ACC112 (cell line): ENCODE data around the gene GRIN2D.

Experiments
- H2AFZ ChIP-seq: fragments of 200-600 bp; sonication (generic); one replicate; pipeline ENCODE4 v1.6.0; 2017; ENCODE audit warnings: antibody characterized with exemption, low read length; ENCODE audit not compliant: unreplicated experiment
- H3K27ac ChIP-seq: fragments of 200-600 bp; sonication (generic); 2 replicates; pipeline ENCODE4 v1.5.1; 2014; ENCODE audit warnings: low read depth, mild to moderate bottlenecking, antibody characterized with exemption, low read length, moderate library complexity
- H3K27me3 ChIP-seq: fragments of 200-600 bp; sonication (generic); 2 replicates; pipeline ENCODE4 v1.6.1; 2014; ENCODE audit warnings: mild to moderate bottlenecking, antibody characterized with exemption, low read length, moderate library complexity, mixed read lengths; ENCODE audit not compliant: insufficient read depth
- H3K36me3 ChIP-seq: fragments of 200-600 bp; sonication (generic); 2 replicates; pipeline ENCODE4 v1.6.1; 2016; ENCODE audit warnings: mild to moderate bottlenecking, antibody characterized with exemption, low read length, moderate library complexity, mixed read lengths; ENCODE audit not compliant: insufficient read depth
- H3K4me1 ChIP-seq: fragments of 200-600 bp; sonication (generic); one replicate; pipeline ENCODE4 v1.6.1; 2016; ENCODE audit warnings: low read length, mixed read lengths; ENCODE audit not compliant: insufficient read depth, unreplicated experiment, control insufficient read depth
- H3K4me3 ChIP-seq: fragments of 200-600 bp; sonication (generic); 2 replicates; pipeline ENCODE4 v1.5.1; 2014; ENCODE audit warnings: mild to moderate bottlenecking, low read depth, low read length
- H3K79me2 ChIP-seq: fragments of 200-600 bp; sonication (generic); one replicate; pipeline ENCODE4 v1.6.0; 2016; ENCODE audit warnings: low read length; ENCODE audit not compliant: control insufficient read depth, unreplicated experiment, insufficient read depth

Gene GRIN2D

DNA sequence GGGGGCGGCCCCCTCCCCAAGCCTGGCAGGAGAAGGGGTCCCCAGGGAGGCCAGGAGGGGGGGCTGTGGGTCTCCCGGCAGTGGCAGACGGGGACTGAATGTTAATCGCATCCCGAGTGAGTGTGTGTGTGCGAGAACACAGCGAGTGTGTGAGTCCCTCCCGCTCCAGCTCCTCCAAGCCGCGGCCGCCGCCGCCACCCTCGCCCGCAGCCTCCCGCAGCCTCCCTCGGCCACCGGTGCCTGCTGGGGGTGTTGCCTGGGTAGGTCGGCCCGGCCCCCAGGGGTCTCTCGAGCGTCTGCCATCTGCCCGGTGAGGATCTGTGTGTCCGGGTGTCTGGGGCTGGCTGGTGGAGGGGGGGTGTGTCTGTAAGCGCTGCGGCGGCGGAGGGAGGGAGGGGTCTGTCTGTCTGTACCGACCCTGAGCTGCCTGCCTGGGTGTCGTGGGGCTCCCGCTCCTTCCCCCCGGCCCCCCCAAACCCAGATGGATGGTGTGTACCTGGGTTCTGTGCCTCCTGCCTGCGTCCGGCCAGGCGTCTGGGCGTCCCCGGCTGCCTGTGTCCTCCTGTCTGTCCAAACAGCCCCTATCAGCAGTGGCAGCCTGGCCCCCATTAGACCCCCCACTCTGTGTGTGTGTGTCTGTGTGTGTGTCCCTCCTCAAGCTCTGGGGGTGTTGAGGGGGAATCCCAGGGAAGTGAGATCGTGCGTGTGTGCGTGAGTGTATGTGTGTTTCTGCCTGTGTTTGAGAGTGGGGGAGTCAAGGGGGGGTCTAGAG lies at the start of gene GRIN2D:
GRIN2D (plus strand) TSS at position 110 of the 772 bp plus-strand sequence. CDS start 4,725 bp downstream, outside the sequence.
- H3K27ac ChIP-seq = no peak within 1 kb of the TSS
- peak within 1 kb of the TSS; percentile 73 for H3K4me3 ChIP-seq
- H3K27me3 ChIP-seq = 0 out of 2 replicates have a peak, but pooled peaks cover 2% of the 10 kb centered on the region

GRCh38 chr19:48344892-48345291 lies 48.6 kb upstream of the GRIN2D start:
- Histone ChIP-seq H3K36me3 (no peaks in the 10 kb centered on the region), H3K79me2 (no peaks in the 10 kb centered on the region), H3K4me1 (peaks cover 2% of the 10 kb centered on the region), H3K27ac (no peak overlapping the region), H2AFZ (no peak overlapping the region), H3K27me3 (no peaks in the 10 kb centered on the region), H3K4me3 (no peak overlapping the region)

More for the DNA sequence above, at the start of gene GRIN2D:
- no peaks in the 10 kb centered on the region for H3K36me3 ChIP-seq
- peaks cover 14% of the 10 kb centered on the region for H3K4me1 ChIP-seq
- H3K79me2 ChIP-seq = peaks cover 18% of the 10 kb centered on the region
- no peak within 1 kb of the TSS for H2AFZ ChIP-seq

DNA sequence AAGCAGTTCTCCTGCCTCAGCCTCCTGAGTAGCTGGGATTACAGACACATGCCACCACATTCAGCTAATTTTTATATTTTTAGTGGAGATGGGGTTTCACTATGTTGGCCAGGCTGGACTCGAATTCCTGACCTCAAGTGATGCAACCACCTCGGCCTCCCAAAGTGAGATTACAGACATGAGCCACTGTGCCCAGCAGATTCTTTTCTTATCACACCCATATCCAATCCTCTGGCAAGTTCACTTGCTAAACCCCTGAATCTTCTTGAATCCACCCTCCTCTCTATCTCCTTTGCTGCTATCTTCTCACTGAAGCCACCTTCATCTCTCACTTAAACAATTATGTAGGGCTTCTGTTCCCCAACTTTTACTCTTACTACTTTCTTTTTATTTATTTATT lies 47.3 kb upstream of the GRIN2D start:
- Histone ChIP-seq H3K79me2 (no peaks in the 10 kb centered on the region), H3K4me3 (no peak overlapping the region), H2AFZ (no peak overlapping the region), H3K4me1 (peaks cover 2% of the 10 kb centered on the region), H3K36me3 (no peaks in the 10 kb centered on the region), H3K27me3 (no peaks in the 10 kb centered on the region), H3K27ac (no peak overlapping the region)

- no peak overlapping the region for H3K4me3 ChIP-seq
- H3K27ac ChIP-seq = no peak overlapping the region
These were observed 45.4 kb upstream of the GRIN2D start for GRCh38 chr19:48348045-48348444.

DNA sequence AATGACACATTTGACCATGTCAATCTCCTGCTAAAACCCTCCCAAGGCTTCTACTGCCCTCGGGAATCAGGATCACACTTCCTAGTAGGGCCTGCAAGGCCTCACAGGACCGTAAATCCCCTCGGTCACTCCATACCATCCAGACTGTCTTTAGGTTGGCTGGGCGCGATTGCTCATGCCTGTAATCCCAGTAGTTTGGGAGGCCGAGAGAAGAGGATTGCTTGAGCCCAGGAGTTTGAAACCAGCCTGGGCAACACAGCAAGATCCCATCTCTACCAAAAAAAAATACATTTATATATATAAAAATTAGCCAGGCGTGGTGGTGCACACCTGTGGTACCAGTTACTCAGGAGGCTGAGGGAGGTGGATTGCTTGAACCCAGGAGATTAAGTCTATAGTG lies 44.7 kb upstream of the GRIN2D start:
- Histone ChIP-seq H3K27me3 (no peaks in the 10 kb centered on the region), H3K4me3 (no peak overlapping the region), H3K4me1 (no peaks in the 10 kb centered on the region), H3K27ac (no peak overlapping the region), H3K36me3 (no peaks in the 10 kb centered on the region), H3K79me2 (no peaks in the 10 kb centered on the region), H2AFZ (no peak overlapping the region)

More at GRCh38 chr19:48348045-48348444, 45.4 kb upstream of the GRIN2D start:
- Histone ChIP-seq H3K4me1 (peaks cover 2% of the 10 kb centered on the region), H2AFZ (no peak overlapping the region), H3K27me3 (no peaks in the 10 kb centered on the region), H3K36me3 (no peaks in the 10 kb centered on the region), H3K79me2 (no peaks in the 10 kb centered on the region)

GRCh38 chr19:48350856-48351255 lies 42.6 kb upstream of the GRIN2D start:
- H3K4me1 ChIP-seq = no peaks in the 10 kb centered on the region
- no peaks in the 10 kb centered on the region for H3K79me2 ChIP-seq
- H3K4me3 ChIP-seq = no peak overlapping the region
- H3K27ac ChIP-seq = no peak overlapping the region
- H2AFZ ChIP-seq = no peak overlapping the region
- no peaks in the 10 kb centered on the region for H3K36me3 ChIP-seq
- no peaks in the 10 kb centered on the region for H3K27me3 ChIP-seq

GRCh38 chr19:48351341-48351752 lies 42.1 kb upstream of the GRIN2D start:
- no peak overlapping the region for H3K27ac ChIP-seq
- no peaks in the 10 kb centered on the region for H3K27me3 ChIP-seq
- H3K4me1 ChIP-seq = no peaks in the 10 kb centered on the region
- H3K36me3 ChIP-seq = no peaks in the 10 kb centered on the region
- no peak overlapping the region for H3K4me3 ChIP-seq
- no peaks in the 10 kb centered on the region for H3K79me2 ChIP-seq
- H2AFZ ChIP-seq = no peak overlapping the region

- H3K27ac ChIP-seq = no peak overlapping the region
- H2AFZ ChIP-seq = no peak overlapping the region
- H3K4me3 ChIP-seq = no peak overlapping the region
- H3K79me2 ChIP-seq = no peaks in the 10 kb centered on the region
- no peaks in the 10 kb centered on the region for H3K4me1 ChIP-seq
- no peaks in the 10 kb centered on the region for H3K27me3 ChIP-seq
- H3K36me3 ChIP-seq = no peaks in the 10 kb centered on the region
These were observed 39.8 kb upstream of the GRIN2D start for GRCh38 chr19:48353677-48354076.

GRCh38 chr19:48354332-48354992 lies 39.0 kb upstream of the GRIN2D start:
- no peak overlapping the region for H2AFZ ChIP-seq
- H3K27me3 ChIP-seq = no peaks in the 10 kb centered on the region
- no peak overlapping the region for H3K4me3 ChIP-seq
- H3K4me1 ChIP-seq = no peaks in the 10 kb centered on the region
- no peaks in the 10 kb centered on the region for H3K79me2 ChIP-seq
- no peak overlapping the region for H3K27ac ChIP-seq
- no peaks in the 10 kb centered on the region for H3K36me3 ChIP-seq

DNA sequence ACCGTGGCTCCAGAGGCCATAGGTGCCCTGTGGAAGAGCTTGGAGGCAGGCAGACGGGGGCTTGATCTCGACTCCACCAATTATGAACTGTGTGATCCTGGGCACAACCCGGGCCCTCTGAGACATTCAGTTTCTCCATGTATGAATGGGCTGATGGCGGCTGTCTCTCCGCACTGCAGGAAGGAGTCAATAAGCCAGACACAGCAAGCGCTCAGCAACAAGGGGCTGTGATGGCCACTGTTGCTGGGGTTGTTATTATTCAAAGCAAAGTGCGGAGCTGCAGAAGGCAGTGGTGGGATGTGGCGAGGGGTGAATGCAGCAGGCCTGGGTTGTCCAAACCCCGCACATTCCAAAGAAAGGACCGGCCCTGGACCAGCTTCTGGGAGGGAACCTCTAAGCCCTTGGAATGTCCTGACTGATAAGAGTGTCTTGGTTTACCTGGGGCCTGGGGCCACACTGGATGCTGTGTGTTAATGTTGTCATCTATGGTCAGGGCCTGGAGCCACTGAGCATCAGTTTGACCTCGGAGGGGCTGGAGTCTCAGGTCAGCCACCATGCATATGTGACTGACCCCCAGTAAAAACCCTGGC lies 38.0 kb upstream of the GRIN2D start:
- no peak overlapping the region for H3K4me3 ChIP-seq
- H3K4me1 ChIP-seq = no peaks in the 10 kb centered on the region
- no peaks in the 10 kb centered on the region for H3K36me3 ChIP-seq
- no peaks in the 10 kb centered on the region for H3K79me2 ChIP-seq
- no peak overlapping the region for H2AFZ ChIP-seq
- H3K27ac ChIP-seq = no peak overlapping the region
- no peaks in the 10 kb centered on the region for H3K27me3 ChIP-seq
